IMR-90 (cell line): ENCODE results near the gene DNAH6. TPM values are rescaled to one million over a fixed set of nuclear protein-coding genes. Genes with fewer than 3 reads are reported as not detected.

Experiments
- ATAC-seq: fragments of 200-7000 bp; cut with Tn5 transposase; 2 replicates; pipeline ENCODE4 v1.9.1; 2020; ENCODE audit warnings: low read depth, mild to moderate bottlenecking, moderate library complexity
- BruUV-seq: library from RNA; stranded (reverse); fragments of 400-500 nt; replicated peaks from 2 replicates; lab custom pipeline; 2021; lab: Mats Ljungman, UMichigan
- CTCF ChIA-PET: fragments of 300-600 bp; formaldehyde crosslinking; extraction: SDS; loops from one replicate; lab custom pipeline; 2021; ENCODE audit warnings: antibody characterized with exemption; lab: Yijun Ruan, JAX
- POLR2A ChIA-PET: fragments of 300-600 bp; sonication (Branson Sonifier 250); formaldehyde crosslinking; loops from one replicate; lab custom pipeline; 2022; ENCODE audit warnings: antibody characterized with exemption; ENCODE audit not compliant: unreplicated experiment; lab: Charles Lee
- DNase-seq: peaks from one replicate; pipeline ENCODE4 v3.0.0; 2013
- H2AFZ ChIP-seq: replicated peaks from 2 replicates; pipeline ENCODE3; 2013; ENCODE audit warnings: low read length, mild to moderate bottlenecking; ENCODE audit not compliant: poor library complexity
- H2AK5ac ChIP-seq: 2 replicates; pipeline ENCODE4 v1.6.1; 2013; ENCODE audit warnings: low read depth, low read length, inconsistent platforms
- H2AK9ac ChIP-seq: replicated peaks from 2 replicates; pipeline ENCODE3; 2013; ENCODE audit warnings: mild to moderate bottlenecking, low read depth, low read length, moderate library complexity; ENCODE audit not compliant: poor library complexity
- H2BK120ac ChIP-seq: 2 replicates; pipeline ENCODE4 v1.6.1; 2013; ENCODE audit warnings: low read depth, low read length, inconsistent platforms
- H2BK15ac ChIP-seq: 3 replicates; pipeline ENCODE4 v1.6.1; 2013; ENCODE audit warnings: low read depth, low read length, inconsistent platforms
- H2BK20ac ChIP-seq: 2 replicates; pipeline ENCODE4 v1.6.1; 2013; ENCODE audit warnings: low read depth, mild to moderate bottlenecking, inconsistent platforms, low read length, moderate library complexity
- H2BK5ac ChIP-seq: 2 replicates; pipeline ENCODE4 v1.6.1; 2013; ENCODE audit warnings: mild to moderate bottlenecking, low read depth, low read length, inconsistent platforms; ENCODE audit not compliant: poor library complexity, severe bottlenecking
- H3K14ac ChIP-seq: replicated peaks from 2 replicates; pipeline ENCODE4 v1.6.1; 2013; ENCODE audit warnings: low read depth, low read length, inconsistent platforms
- H3K18ac ChIP-seq: 2 replicates; pipeline ENCODE4 v1.6.1; 2013; ENCODE audit warnings: low read depth, low read length, control low read depth
- H3K23ac ChIP-seq: 2 replicates; pipeline ENCODE4 v1.6.1; 2013; ENCODE audit warnings: low read depth, low read length, inconsistent platforms
- H3K27ac ChIP-seq: 2 replicates; pipeline ENCODE4 v1.5.1; 2013; ENCODE audit warnings: mild to moderate bottlenecking, control low read depth, low read length; ENCODE audit not compliant: insufficient read depth
- H3K27me3 ChIP-seq: 2 replicates; pipeline ENCODE4 v1.6.1; 2013; ENCODE audit warnings: low read length; ENCODE audit not compliant: control insufficient read depth, insufficient read depth
- H3K36me3 ChIP-seq: 2 replicates; pipeline ENCODE4 v1.6.1; 2013; ENCODE audit warnings: low read length, mixed read lengths; ENCODE audit not compliant: control insufficient read depth, insufficient read depth
- H3K4ac ChIP-seq: 2 replicates; pipeline ENCODE4 v1.6.1; 2013; ENCODE audit warnings: low read depth, low read length, inconsistent platforms
- H3K4me1 ChIP-seq: 2 replicates; pipeline ENCODE4 v1.6.1; 2013; ENCODE audit warnings: low read length, mixed read lengths; ENCODE audit not compliant: control insufficient read depth, insufficient read depth
- H3K4me2 ChIP-seq: 2 replicates; pipeline ENCODE4 v1.6.1; 2013; ENCODE audit warnings: low read depth, mild to moderate bottlenecking, control low read depth, low read length, moderate library complexity
- H3K4me3 ChIP-seq: 2 replicates; pipeline ENCODE4 v1.5.1; 2013; ENCODE audit warnings: low read depth, mild to moderate bottlenecking, control low read depth, low read length, moderate library complexity; ENCODE audit not compliant: insufficient read depth
- H3K56ac ChIP-seq: 2 replicates; pipeline ENCODE4 v1.6.1; 2013; ENCODE audit warnings: low read length, inconsistent platforms; ENCODE audit not compliant: insufficient read depth; ENCODE audit errors: extremely low read depth
- H3K79me1 ChIP-seq, 2 experiments: 2 replicates each; pipeline ENCODE4 v1.6.1; 2013; ENCODE audit warnings: low read length in 2 of 2, inconsistent platforms in 1 of 2, low read depth in 1 of 2
- H3K9ac ChIP-seq: 2 replicates; pipeline ENCODE4 v1.6.1; 2013; ENCODE audit warnings: low read depth, low read length, control low read depth
- H3K9me1 ChIP-seq: 2 replicates; pipeline ENCODE4 v1.6.1; 2013; ENCODE audit warnings: low read length, inconsistent platforms; ENCODE audit not compliant: insufficient read depth
- H3K9me3 ChIP-seq: 2 replicates; pipeline ENCODE4 v1.6.1; 2013; ENCODE audit warnings: low read length; ENCODE audit not compliant: control insufficient read depth, insufficient read depth
- H4K20me1 ChIP-seq: 2 replicates; pipeline ENCODE4 v1.6.1; 2013; ENCODE audit warnings: low read length, inconsistent platforms; ENCODE audit not compliant: insufficient read depth
- H4K5ac ChIP-seq: 2 replicates; pipeline ENCODE4 v1.6.1; 2013; ENCODE audit warnings: mild to moderate bottlenecking, low read depth, low read length, control low read depth
- H4K8ac ChIP-seq, 2 experiments: 2 replicates each; pipeline ENCODE4 v1.6.1; 2013; ENCODE audit warnings: low read depth in 2 of 2, low read length in 2 of 2, control low read depth in 1 of 2, inconsistent platforms in 1 of 2
- H4K91ac ChIP-seq: 2 replicates; pipeline ENCODE4 v1.6.1; 2013; ENCODE audit warnings: low read depth, low read length, inconsistent platforms; ENCODE audit not compliant: insufficient read depth
- WGBS, 2 experiments: methylation state at CpG; one replicate each; pipeline versions ENCODE4 v1.1.5 to v1.1.7; 2013; ENCODE audit warnings: missing lambda C conversion rate in 2 of 2; ENCODE audit not compliant: insufficient read length in 1 of 2; ENCODE audit errors: extremely low coverage in 2 of 2; 5-methylcytosine and 5-hydroxymethylcytosine counted together
- dilution Hi-C: fragments of 300-500 bp; cut with HindIII; formaldehyde crosslinking; loops from one replicate; pipeline ENCODE4 v1.14.3; 2018; ENCODE audit warnings: low sequenced_read_pairs; ENCODE audit not compliant: unreplicated experiment
- in situ Hi-C: fragments of 300-500 bp; cut with MboI; formaldehyde crosslinking; loops from 3 replicates; pipeline ENCODE4 v1.14.3; 2019; ENCODE audit warnings: low sequenced_read_pairs, inconsistent platforms, mixed read lengths
- intact Hi-C: fragments of 100-400 bp; cut with micrococcal nuclease; formaldehyde crosslinking; loops from 2 replicates; pipeline ENCODE4 v1.10.0; 2022
- polyA plus RNA-seq, 3 experiments: library from polyadenylated mRNA; depleted of rRNA; stranded (reverse); fragments of >200 nt; gene quantifications; 2 replicates each; pipeline ENCODE4 v1.2.3, GENCODE V29; 2012; ENCODE audit warnings: low replicate concordance in 1 of 3
- total RNA-seq: library from RNA; depleted of rRNA; stranded (reverse); fragments of >200 nt; gene quantifications from 2 replicates; pipeline ENCODE4 v1.2.3, GENCODE V29; 2012
- TF ChIP-seq, protein P1 (sequence below): fragments of 150-350 bp; IDR thresholded peaks from 2 replicates; pipeline ENCODE4 v1.6.1; 2017; ENCODE audit warnings: mild to moderate bottlenecking, antibody characterized with exemption, low read length, low read depth

Gene DNAH6
- total and polyA plus RNA-seq, 2 of the 4 experiments (the other 2 are of a cell fraction), result under 0.01 to 0.07 TPM

DNA sequence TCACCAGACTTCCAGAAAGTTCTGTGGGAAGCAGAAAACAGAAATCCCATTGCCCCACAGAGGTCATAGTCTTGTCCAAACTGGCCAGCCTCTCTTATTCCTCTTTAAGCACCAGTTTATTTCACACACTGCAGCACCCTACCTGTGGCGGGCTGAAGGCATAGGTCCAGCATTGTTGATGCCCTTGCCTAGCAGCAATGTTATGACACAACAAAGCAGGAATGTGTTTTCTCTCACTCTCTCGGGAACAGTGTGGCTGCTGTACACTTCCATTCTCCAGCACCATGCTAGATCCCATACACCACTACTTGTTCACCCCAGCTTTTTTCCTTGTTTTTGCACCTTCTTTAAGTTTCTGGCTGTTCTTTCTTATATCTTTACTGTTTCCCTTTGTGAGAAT is 181.6 kb downstream of the DNAH6 start:
- Histone ChIP-seq H3K79me1 (no peaks in the 10 kb centered on the region), H4K5ac (no peak overlapping the region), H4K20me1 (no peaks in the 10 kb centered on the region), H3K18ac (peak overlapping the region; percentile 3; the same call in 1 of the 2 replicates), H3K9me1 (no peaks in the 10 kb centered on the region; the same call in none of the 2 replicates), H3K4me1 (peaks cover 8% of the 10 kb centered on the region), H2AK5ac (peak overlapping the region; percentile 43; the same call in 1 of the 2 replicates), H2BK120ac (peak overlapping the region; percentile 42; the same call in 1 of the 2 replicates), H4K91ac (peak overlapping the region; percentile 61), H2BK20ac (no peak overlapping the region), H3K4me2 (no peak overlapping the region), H2AFZ (peak overlapping the region; percentile 68), H2BK5ac (peak overlapping the region; percentile 30), H3K27ac (no peak overlapping the region), H3K14ac (0 out of 2 replicates have a peak overlapping the region, but pooled peaks have one; percentile 58), H3K23ac (peak overlapping the region; percentile 79), H3K9ac (no peak overlapping the region), H3K36me3 (no peaks in the 10 kb centered on the region), H2AK9ac (peak overlapping the region; percentile 75), H4K8ac (no peak overlapping the region), H3K56ac (no peak overlapping the region), H3K27me3 (no peaks in the 10 kb centered on the region), H3K9me3 (no peaks in the 10 kb centered on the region), H3K4me3 (no peak overlapping the region), H2BK15ac (peak overlapping the region; percentile 64; the same call in 2 of the 3 replicates), H3K4ac (peak overlapping the region; percentile 75)
- WGBS, 2 experiments, result 80% methylated on average over 2 of the region's 2 CpGs; no CpG with 5 or more reads in 1 of the 2 experiments
- TF ChIP-seq, protein P1, sequence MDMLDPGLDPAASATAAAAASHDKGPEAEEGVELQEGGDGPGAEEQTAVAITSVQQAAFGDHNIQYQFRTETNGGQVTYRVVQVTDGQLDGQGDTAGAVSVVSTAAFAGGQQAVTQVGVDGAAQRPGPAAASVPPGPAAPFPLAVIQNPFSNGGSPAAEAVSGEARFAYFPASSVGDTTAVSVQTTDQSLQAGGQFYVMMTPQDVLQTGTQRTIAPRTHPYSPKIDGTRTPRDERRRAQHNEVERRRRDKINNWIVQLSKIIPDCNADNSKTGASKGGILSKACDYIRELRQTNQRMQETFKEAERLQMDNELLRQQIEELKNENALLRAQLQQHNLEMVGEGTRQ, result no peak
- intact Hi-C loops, result no loop called here
- dilution Hi-C loops, result no loop called here
- BruUV-seq, result no TSS peak
- no peak for DNase-seq
- ATAC-seq, result 0 out of 2 replicates have a peak, but pooled peaks have one; percentile 10
- in situ Hi-C loops, result no loop called here
- POLR2A ChIA-PET, result no interaction called here
- CTCF ChIA-PET, result no interaction called here
